ENCODE measurements around the gene ARL6IP6.
"Not testable (repeated sequence)": the region's sequence is repeated elsewhere in the genome, so short reads cannot be mapped to it uniquely, and the experiment has no call there.

The ARL6IP6 gene

DNA sequence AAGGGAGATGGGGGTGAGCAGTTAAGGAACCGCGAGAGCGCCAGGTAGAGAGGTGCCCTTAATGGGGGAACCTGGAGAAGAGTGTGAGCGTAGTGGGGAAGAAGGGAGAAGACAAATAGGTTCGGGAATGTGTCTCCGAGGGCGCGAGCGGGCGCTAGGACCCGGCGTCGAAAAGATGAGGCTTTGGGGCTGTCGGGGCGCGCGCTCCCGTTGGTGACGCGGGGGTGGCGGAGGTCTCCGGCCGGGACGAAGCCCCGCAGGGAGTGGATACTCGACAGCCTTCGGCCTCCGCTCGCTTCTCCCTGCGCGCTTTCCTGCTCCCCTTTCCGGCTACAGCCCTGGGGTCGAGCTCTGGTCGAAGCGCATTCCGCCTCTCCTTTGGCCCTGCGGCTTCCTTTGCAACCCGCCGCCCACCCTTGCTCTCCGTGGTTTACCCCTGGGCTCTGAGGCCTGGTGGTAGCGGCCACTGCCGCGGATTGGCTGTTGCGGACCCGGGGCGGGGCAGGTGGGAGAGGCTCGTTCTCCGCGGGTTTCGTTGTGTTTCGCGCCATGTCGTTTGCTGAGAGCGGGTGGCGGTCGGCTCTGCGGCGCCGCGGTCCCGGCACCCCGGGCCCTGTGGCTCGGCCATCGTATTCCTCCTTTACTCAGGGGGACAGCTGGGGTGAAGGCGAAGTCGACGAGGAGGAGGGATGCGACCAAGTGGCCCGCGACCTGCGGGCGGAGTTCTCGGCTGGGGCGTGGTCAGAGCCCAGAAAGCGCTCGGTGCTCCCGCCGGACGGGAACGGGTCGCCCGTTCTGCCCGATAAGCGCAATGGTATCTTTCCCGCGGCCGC, at the start of gene ARL6IP6:
ARL6IP6 (plus strand) TSS at position 545 of the 833 bp plus-strand sequence; CDS start at position 550, 5 bp downstream.
- peak; percentile 74 for DNase-seq

DNA sequence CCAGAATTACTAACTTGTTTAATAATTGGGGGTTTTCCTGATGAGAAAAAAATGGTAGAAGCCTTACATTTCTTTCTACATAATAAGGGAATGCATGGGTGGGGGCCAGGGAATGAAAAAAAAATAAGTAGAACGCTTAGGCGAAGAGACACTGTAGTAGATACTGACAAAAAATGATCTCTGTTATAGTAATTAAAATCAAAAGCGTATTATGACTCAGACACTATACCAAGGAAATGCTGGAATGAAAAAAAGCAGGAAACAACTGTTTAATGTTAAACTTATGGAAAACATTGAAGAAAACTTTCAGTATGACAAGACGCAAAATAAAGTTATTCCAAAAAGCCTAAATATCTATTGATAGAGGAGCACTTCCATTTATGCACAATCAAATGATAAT, 44.1 kb upstream of the ARL6IP6 start:
- DNase-seq = no peak

DNA sequence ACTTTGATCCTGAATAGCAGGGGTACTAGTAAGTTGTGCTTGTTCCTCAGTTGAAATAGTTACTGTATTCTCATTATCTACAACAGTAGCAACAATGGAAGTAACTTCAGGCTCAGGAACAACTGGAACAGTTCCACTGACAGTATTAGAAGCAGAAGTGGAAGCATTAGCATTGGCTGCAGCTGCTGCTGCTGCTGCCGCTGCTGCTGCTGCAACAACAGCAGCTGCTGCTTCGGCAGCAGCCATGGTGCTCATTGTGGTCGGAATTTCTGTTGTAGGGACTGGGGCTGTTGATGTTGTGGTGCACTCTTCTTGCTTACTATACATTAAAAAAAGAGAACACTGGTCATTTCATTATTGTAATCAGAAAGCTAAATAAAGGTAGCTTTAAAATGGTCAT, 42.0 kb upstream of the ARL6IP6 start:
- no peak for DNase-seq

DNA sequence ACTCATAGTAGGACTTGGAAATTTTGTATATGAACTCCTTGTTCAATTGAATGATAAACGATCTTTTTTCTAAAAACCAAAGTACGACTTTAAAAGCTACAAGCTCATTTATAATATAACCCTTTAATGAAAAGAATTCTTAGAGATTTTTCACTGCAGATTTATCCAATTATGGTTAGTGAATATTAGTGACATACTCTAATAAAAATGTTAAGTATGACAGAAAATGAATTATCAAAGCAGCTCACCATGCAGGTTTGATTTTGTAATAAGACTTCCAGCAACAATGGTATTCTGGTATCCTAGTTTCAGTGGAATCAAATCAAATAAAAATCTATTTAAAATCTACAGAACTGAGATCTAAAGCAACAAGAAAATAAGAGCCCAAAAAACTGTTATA, 39.6 kb upstream of the ARL6IP6 start:
- no peak for DNase-seq

DNA sequence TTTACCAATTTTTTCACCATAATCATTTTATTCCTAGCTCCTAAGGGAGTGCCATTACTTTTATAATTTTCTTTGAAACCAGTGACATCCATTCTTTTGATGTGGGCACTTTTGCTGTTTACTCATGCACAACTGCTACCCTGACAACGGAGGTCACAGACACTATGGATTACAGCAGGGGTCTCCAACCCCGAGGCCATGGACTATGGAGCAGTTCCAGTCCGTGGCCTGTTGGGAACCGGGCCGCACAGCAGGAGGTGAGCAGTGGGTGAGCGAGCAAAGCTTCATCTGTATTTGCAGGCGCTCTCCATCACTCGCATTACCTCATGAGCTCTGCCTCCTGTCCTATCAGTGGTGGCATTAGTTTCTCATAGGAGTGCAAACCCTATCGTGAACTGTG, 35.8 kb upstream of the ARL6IP6 start:
- no peak for DNase-seq

DNA sequence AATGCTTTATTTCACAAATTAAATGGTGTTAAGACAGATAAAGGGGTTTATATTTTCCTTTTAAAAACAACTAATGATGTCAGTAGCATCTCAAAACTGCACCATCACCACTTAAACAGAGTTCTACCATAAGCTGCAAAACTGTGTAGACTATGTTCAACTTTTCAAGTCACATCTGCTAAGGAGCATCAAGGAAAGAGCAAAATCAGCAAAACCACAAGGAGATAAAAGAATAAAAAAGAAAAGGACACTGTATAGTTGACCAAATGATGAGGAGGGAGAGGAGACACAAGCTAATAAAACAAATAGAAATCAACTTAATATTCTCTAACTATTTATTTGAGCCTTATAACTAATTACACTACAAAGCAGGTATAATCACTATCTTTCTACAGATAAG, 35.0 kb upstream of the ARL6IP6 start:
- no peak for DNase-seq

DNA sequence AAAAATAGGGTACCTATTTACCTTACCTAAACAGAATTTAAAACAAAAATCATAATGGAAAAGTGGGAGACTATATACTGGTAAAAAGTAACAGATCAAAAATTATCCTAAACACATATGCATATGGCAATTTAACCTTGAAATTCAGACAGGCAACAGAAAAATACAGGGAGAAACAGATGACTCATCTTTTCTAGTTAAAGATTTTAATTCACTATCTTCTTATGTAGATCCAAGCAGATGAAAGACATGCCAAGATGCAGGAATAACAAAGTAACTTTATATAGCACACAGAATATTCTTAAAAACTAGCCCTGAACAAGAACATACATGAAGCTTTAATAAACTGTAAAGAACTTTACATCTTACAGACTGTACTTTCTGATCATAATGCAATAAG, 32.1 kb upstream of the ARL6IP6 start:
- DNase-seq = no peak

DNA sequence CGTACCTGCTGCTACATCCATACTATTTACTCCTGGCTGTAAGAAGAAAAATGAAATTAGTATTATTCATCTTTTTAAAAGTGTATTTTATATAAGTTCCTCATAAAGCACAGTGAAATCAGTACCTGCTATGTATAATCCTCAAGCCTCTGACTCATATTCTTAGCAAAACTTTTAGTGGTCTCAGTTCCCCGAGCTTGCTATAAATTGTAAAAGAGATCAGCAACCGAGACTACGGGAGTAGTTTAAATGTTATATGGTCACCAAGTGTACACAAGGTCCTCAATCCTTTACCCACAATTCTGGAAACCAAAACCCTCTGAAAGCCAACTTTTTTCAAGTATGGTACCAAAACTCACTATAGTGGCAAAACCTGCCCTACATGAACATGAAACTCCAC, 25.4 kb upstream of the ARL6IP6 start:
- no peak for DNase-seq

DNA sequence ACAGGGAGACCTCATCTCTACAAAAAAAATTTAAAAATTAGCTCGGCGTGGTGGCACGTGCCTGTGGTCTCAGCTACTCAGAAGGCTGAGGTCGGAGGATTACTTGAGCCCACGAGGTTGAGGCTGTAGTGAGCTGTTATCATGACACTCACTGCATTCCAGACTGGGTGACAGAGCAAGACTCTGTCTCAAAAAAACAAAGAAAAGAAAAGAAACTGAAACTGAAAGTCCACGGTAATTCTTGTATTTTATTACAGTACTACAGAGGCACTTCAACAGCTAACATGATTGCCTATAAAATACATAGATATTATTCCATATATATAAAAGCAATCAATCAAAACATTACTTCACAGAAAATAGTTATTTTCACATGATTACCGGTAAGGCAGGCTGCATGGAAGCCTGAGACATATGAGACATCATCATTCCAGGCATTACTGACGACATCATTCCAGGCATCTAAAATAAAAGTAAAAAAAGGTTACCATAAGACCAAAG, 24.2 kb upstream of the ARL6IP6 start:
- DNase-seq = no peak

DNA sequence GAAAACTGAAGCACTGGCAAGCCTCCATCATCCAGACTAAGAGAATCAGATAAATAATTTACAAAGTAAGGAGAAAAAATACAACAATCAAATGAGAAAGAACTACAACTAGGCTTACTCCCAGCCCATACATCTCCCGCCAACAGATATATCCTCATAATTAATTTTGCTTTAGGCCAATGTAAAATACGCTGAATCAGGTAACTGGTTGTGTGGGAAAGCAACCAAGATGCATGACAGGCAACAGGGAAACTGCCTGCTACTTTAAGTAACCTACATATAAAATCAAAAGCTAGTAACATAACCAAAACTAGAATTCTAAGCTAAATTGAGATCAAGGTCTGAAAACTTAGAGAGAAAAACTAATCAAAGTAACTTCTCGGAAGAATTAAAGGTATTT, 22.7 kb upstream of the ARL6IP6 start:
- DNase-seq = no peak

DNA sequence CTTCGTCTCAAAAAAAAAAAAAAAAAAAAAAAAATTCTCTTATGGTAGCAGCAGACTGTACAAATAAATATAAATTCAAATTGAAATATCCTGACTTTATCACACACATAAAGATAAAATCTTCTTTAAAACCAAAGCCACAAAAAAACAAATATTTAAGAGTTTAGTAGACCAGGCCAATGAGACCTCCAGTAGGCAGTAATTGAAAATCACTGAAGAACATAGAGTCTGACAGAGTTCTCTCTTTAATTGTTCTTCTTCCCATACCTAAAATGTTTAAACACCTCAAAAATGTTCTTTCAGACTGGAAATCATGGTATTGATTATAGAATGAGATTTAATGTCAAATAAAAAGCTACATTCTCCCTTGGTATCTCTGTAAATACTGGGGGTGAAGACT, 21.9 kb upstream of the ARL6IP6 start:
- DNase-seq = no peak

DNA sequence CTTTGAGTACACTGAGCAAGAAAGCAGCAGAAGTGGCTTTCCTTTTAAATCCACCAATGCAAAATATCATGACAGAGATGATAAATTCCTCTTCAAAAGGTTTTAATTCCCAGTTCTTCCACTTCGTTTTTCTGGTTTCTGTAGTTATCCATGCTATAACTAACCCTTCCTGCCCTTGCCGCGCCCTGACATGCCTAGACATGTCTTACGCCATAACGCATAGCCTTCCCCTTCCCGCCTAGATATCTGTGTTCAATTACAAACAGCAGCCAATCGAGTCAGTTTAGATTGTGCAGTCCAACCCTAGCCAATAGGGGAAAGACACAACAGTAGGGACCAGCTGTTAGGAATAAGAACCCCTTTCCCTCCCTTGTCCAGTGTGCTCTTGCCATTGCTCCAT, 17.2 kb upstream of the ARL6IP6 start:
- DNase-seq = no peak

DNA sequence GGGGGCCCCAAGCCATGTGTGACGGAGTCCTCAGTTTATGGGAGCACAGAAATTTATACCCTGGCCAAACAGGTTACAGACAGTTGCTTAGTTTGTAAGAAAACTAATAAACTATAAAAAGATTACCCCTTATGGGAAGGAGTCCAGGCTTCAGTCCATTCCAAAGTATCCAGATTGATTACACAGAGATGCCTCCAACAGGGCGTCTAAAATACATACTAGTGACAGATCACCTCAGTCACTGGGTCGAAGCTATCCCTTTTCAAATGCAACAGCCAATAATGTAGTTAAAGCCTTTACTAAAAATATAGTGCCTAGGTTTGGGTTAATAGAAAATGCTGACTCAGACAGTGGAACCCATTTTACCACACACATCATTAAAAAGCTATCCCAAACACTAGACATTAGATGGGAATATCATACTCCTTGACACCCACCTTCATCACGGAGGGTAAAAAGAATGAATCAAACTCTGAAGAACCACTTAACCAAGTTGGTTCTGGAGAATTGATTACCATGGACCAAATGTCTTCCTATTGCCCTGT, 11.9 kb upstream of the ARL6IP6 start:
- DNase-seq = no peak

DNA sequence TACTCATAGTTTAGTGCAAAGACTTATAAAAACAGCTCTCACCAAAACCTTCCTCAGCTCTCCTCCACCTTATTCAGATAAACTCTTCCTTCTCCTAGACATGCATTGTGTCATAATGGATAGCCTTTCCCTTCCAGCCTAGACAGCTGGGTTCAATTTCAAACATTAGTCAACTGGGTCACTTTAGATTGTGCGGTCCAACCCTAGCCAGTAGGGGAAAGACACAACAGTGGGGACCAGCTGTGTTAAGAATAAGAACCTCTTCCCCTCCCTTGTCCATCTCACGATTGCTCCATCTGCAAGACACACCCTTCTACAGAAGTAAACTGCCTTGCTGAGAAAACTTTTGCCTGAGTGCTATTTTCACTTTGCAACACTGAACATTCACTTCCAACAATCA, 9.7 kb upstream of the ARL6IP6 start:
- DNase-seq = no peak

DNA sequence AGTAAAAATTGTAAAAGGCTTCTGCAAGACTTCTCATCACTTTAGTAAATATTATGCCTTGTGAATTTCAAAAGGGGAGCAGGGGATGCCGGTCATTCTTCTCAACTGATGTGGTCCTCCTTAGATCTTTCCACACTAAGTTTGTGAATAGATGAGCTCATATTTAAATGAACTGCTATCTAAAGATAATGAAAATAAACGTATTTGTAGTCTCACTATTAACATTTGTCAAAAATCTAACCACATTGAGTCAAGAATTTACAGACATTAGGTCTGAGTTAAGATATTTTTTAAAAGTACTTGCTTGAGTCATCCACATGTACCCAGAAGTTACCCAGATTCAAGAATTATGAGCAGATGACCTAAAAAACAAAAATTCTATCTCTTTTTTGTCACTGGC, 7.7 kb upstream of the ARL6IP6 start:
- no peak for DNase-seq

DNA sequence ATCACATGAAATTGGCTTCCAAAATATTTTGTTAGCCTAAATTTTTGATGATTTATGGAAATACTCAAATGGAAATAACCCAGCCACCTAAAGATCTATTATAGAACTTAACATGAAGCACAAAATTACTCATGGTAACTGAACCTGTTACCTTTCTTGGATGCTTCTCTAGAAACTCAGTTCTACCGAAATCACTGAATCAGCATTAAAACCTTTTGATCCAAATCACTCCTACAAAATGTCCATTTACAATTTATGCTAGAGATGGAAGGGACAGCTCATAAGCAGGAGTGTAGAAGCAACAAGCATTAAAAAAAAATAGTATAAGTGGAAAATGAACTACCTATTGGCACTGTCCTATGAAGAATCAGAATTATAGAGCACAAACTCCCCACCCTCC, 3.3 kb upstream of the ARL6IP6 start:
- DNase-seq = no peak

DNA sequence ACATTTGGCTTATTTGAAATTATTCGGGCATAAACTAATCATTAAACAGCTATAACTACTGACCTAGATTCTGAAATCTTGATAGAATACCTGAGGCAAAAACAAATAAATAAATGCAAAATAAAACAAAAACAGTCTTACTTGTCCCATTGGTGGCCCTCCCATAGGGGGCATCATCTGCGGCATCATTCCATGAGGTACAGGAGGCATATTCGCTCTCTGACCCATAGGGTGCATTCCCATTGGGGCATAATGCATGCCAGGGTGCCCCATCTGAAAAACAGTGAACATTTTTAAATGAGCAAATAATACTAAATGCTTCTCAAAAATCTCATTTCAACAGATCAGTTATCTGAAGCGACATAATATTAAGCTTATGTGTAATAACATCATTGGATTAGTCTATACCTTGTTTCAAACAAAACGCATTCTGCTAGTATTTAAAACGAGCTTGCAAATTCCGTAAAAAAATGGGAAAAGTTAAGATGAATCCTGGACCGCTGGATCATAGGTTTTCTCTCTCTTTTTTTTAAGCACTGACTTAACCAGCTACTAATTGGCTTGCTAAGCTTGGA, 2.5 kb upstream of the ARL6IP6 start:
- no peak for DNase-seq

DNA sequence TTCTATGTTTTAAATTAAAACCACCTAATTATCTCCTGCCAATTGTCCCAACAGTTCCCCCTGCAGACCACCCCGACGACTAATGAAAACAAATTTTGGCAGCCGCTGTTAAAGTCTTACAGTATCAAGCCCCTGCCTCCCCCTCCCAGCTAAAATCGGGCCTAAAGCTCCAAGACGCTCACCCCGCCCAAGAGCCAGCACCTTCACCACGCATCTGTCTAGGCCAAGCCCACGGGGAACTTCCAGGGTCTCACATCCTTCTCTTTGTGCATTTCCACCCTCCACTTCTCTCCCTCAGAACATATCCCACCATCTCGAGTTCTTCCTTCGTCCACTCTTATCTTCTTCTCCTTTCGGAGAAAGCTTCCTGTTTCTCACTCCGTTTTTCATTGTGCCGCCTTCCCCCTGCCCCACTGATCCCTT, 1.6 kb upstream of the ARL6IP6 start:
- no peak for DNase-seq

DNA sequence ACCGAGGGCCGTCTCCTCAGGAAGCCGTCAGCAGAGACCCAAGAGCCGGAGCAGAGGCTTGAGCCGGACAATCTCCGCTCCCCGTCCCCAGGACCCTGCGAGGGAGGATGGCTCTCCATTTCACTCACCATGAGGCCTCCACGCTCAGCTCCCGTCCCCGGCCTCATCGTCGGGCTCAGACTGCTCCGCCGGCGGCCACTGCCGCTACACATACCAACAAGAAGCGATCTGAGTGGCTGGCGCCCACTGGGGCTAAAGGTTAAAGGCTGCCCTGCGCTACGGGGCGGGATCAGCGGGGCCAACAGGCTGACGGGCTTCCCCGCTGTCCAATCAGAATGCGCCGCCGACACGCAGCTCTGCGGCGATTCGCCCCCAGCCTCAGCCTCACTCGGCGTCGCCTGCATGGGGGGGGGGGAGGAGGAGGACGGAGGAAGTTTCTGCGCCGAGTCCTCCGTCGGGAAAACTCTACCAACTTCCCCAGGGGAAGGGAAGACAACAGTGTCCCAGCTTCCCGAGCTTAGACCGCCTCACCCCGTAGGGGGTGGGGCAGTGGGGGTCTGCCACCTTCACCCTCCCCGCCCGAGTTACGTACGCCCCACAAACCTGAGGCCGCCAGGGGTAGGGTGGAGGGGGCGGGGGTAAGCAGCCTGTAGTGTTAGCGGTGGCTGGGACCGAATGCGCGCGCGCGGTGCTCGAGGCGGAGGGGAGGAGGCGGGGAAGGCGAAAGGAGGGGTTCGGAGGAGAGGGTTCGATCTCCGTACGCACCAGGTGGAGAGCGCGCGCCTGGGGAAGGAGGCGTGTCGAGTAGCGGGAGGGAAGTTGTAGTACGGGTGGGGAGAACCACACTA, 968 bp upstream of the ARL6IP6 start, which contains the start of gene PRPF40A:
PRPF40A (minus strand) TSS at position 234 of the 848 bp plus-strand sequence; CDS start at position 212, 22 bp downstream.
- peak; percentile 88 for DNase-seq

DNA sequence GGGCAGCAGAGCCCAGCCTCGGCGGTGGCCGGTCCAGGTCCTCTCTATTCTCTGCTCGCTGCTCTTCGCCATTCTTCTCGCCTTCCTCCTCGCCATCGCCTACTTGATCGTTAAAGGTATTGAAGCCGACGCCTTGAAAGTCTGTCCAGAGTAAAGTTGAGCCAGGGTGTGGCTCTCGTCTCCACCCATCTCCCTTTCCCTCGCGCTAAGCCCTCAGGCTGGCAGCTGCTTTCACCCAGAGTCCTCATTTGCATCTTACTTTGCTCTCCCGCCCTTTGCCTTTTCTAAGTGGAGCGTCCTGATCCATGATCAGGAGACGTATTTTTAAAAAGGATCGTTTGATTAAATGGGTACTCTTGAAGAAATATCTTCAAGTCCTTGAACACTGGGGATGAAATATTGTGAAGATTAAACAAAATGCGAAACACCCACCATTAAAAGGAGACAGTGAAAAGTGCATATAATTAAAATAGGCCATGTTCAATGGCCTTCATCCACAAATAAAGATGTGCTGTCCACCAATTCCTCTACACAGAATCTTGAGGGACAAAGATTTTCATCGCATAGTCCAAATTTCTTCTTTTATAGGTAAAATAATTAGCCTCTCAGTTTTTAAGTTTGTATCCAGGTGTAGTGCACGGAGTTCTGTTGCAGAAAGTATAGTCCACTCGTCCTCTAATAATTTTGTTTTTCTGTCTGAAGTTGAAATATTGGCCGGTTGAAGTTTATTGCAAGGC, 657 bp downstream of the ARL6IP6 start:
- peak; percentile 13 for DNase-seq

DNA sequence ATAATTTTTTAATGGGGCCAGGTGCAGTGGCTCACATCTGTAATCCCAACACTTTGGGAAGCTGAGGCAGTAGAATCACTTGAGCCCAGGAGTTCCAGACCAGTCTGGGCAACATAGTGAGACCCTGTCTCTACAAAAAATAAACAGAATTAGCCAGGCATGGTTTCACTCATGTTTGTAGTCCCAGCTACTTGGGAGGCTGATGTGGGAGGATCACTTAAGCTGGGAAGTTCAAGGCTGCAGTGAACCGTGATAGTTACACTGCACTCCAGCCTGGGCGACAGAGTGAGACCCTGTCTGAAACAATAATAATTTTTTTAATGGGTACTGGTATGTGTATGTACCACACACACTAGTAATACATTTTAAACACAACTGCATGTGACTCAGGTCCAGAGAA, 2.4 kb downstream of the ARL6IP6 start:
- DNase-seq = no peak

DNA sequence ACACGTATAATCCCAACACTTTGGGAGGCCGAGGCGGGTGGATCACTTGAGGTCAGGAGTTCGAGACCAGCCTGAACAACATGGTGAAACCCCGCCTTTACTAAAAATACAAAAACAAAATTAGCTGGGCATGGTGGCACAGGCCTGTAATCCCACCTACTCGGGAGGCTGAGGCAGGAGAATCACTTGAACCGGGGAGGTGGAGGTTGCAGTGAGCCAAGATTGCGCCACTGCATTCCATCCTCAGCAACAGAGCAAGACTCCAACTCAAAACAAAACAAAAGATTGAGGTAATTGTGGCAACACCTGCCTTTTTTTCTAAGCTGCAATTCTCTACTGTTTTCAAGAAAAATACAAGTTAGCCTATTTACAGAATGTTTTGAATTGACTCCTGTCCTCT, 4.2 kb downstream of the ARL6IP6 start:
- DNase-seq = not testable (repeated sequence)

Data from SIG-M5 (cell line).